HG03280 (cell line): ENCODE measurements around the gene CUTA.

Experiments
- ATAC-seq: cut with Tn5 transposase; IDR thresholded peaks from one replicate; pipeline ENCODE4 v1.9.1; 2021; ENCODE audit warnings: mild to moderate bottlenecking, moderate library complexity; ENCODE audit not compliant: unreplicated experiment

CUTA gene

GRCh38 chr6:33417903-33418689, at the start of gene CUTA:
Gene CUTA, minus strand, starts transcription at chr6:33418107. Its CDS starts 107 bp downstream, at chr6:33418000.
- peak; percentile 87 for ATAC-seq

DNA sequence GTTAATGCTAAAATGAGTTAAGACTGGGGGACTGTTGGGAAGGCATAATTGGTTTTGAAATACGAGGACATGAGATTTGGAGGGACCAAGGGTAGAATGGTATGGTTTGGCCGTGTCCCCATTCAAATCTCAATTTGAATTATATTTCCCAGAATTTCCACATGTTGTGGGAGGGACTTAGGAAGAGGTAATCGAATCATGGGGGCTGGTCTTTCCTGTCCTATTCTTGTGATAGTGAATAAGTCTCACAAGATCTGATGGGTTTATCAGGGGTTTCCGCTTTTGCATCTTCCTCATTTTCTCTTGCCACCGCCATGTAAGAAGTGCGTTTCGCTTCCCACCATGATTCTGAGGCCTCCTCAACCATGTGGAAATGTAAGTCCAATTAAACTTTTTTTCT, 49.2 kb upstream of the CUTA start:
- ATAC-seq, result no peak

GRCh38 chr6:33466075-33466735, 48.3 kb upstream of the CUTA start:
- no peak for ATAC-seq

DNA sequence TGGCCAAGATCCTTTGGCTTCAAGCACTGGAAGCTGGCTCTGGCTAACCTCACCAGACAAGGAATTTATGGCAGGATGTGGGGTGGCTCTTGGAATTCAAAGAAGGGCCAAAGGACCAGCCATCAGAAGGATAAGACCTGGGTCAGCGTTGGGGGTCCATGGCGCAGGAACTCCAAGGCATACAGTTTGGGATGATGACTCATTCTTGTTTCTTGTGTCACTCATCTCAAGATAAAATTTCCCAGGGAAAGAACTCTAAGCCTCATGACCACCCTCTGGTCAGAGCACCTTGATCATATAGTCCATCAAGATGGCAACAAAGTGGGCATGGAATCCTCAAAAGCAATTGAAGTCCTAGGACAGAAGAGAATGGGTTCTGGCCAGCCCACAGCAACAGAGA, 41.3 kb upstream of the CUTA start:
- no peak for ATAC-seq

GRCh38 chr6:33458676-33459075, 40.8 kb upstream of the CUTA start:
- ATAC-seq, result no peak

- no peak for ATAC-seq
Measured at GRCh38 chr6:33456156-33456555, 38.2 kb upstream of the CUTA start.

GRCh38 chr6:33455051-33455450, 37.1 kb upstream of the CUTA start:
- ATAC-seq, result no peak

DNA sequence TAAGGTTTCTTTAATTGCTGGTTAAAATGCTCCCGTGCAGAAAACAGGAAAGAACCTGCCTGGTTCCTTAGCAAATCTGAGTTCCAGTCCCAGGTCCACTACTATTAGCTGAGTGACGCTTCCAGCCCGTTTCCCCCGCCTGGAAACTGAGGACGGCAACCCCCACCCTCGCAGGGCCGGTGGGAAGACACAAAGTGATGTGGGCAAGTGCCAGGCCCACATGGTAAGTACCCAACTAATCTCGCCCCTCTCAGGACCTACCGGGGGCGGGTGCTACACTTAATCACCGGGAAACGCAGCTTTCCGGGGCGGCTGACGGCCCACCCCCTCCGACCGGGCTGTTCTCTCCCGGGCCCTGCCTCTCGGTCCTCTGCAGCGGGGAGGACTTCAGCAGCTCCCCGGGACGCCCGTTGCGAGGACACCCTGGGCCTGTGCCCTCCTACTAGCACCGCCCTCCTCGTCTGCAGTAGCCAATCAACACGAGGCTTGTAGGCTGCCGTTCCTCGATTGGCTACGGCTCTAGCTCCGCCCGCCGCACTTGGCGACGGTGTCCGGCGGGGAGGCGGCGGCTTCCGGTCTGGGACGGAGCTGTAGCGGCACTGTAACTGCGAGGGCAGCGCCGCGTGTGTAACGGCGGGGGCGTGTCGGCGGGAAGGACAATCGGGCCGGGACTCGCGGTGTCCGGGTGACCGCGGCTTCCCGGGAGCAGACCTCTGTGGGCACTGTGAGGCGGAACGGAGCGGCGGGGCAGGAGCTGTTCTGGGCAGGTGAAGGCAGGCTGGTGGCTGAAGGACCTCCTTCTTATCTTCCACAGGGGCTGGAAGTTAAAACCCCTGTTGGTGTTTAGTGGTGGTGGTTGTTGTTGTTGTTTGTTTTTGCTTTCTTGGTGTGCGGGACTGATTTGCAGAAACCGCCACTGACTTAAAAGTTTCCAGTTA, 36.4 kb upstream of the CUTA start, which contains the start of gene ZBTB9:
ZBTB9 (plus strand) TSS at position 568 of the 938 bp plus-strand sequence. CDS start 525 bp downstream, outside the sequence.
- ATAC-seq, result peak; percentile 97

DNA sequence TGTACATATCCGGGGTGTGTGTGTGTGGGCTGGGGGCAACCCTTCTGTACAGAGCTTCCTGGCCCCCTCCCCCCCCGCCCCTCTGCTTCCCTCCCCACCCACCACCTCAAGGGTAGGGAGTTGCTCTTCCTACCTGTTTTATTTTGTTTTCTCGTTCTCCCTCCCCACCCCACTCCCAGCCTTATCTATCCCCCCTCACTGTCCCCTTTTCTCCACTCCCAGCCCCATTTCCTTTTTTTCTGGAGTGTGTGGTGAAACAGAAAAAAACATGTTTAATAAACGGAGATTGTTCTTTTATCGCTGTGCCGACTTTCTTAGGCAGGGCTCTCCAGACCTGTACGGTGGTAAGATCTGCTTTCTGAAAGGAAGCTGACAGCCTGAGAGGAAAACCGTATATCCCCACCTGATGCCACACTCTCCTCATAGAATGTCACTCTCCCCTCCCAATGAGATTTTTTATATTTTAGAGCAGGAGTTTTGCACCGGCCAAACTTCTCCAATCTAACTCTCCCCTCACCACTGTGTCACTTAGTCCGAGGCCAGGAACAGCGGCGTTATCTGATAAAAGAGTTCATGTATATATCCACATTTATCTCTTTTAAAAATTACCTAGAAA, 35.6 kb upstream of the CUTA start:
- no peak for ATAC-seq

DNA sequence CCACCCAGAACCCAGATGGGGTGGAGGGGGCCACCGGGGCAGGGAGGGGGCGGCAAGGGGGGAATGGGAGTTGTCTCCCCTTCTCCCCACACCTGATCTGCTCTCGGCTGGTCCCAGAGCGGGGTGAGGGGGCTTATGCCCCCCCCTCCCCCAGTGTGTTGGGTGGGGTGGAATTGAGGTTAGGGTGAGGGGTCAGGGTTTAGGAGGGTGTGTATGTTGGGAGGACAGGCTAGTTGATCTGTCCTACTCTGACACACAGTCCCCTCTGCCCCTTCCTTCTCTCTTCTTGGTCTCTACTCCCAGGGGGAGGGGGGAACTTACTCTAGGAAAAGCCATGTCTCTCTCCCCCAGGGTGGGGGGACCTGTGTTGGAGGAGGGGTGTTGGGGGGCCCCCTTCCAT, 34.6 kb upstream of the CUTA start:
- ATAC-seq, result no peak

DNA sequence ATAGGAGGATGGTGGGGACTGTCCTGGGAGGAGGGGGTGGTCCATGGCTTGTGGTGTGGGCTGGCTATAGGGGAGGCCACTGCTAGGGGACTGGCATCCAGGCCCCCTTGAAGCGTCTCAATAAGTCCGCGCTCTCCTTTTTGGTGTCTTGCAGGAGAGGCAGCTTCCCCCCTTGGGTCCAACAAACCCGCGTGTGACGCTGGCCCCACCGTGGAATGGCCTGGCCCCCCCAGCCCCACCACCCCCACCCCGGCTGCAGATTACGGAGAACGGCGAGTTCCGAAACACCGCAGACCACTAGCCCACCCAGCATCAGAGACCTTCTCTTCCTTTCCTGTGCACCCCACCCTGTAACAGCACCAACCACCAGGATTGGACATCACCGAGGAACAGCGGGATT, 33.7 kb upstream of the CUTA start:
- ATAC-seq, result no peak

DNA sequence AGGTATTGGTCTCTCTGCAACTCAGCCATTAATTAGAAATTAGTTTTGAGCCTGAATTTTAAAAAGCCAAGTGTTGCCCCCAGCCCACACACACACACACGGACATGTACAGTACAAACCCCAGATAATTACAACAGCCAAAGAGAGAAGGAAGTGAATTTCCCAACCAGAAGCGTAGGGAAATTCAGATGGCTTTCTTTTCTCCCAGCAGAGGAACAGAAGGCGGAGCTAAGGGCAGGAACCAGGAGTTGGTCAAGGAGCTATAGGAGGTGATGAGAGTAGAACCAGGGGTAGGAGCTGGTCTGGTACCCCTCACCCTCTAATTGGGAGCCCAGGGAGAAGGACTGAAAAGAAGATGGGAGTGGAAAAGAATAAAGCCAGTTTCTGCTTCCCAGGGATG, 32.5 kb upstream of the CUTA start:
- ATAC-seq, result no peak

- no peak for ATAC-seq
Measured at GRCh38 chr6:33446356-33446755, 28.4 kb upstream of the CUTA start.

- ATAC-seq, result no peak
Measured at GRCh38 chr6:33445119-33445603, 27.3 kb upstream of the CUTA start.

DNA sequence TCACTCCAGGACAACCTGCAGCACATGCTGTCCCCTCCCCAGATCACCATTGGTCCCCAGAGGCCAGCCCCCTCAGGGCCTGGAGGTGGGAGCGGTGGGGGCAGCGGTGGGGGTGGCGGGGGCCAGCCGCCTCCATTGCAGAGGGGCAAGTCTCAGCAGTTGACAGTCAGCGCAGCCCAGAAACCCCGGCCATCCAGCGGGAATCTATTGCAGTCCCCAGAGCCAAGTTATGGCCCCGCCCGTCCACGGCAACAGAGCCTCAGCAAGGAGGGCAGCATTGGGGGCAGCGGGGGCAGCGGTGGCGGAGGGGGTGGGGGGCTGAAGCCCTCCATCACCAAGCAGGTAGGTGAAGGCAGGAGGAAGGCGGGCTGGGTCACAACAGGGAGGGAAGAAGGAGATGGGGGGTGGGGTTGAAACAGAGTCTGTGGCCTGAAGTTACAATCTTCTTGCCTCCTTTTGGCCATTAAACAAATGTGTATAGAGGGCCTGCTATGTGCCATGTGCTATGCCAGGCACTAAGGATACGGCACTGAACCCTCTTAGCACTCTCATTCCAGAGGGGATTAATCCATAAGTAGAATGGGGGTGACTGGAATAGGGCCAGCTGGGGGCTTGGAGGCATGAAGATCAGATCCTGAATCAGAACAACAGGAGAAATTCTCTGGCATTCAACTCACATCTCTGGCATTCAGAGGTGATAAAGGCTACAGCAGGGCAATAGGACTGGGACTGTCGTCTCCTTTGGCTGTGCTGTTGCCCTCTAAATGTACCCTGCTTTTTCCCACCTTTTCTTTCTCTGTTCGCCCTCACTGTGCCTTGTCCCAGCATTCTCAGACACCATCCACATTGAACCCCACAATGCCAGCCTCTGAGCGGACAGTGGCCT, 26.0 kb upstream of the CUTA start:
- ATAC-seq, result no peak

DNA sequence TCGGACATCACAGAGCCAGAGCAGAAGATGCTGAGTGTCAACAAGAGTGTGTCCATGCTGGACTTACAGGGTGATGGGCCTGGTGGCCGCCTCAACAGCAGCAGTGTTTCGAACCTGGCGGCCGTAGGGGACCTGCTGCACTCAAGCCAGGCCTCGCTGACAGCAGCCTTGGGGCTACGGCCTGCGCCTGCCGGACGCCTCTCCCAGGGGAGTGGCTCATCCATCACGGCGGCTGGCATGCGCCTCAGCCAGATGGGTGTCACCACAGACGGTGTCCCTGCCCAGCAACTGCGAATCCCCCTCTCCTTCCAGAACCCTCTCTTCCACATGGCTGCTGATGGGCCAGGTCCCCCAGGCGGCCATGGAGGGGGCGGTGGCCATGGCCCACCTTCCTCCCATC, 25.1 kb upstream of the CUTA start:
- no peak for ATAC-seq

GRCh38 chr6:33442283-33442682, 24.4 kb upstream of the CUTA start:
- no peak for ATAC-seq

GRCh38 chr6:33441457-33441856, 23.6 kb upstream of the CUTA start:
- ATAC-seq, result no peak

DNA sequence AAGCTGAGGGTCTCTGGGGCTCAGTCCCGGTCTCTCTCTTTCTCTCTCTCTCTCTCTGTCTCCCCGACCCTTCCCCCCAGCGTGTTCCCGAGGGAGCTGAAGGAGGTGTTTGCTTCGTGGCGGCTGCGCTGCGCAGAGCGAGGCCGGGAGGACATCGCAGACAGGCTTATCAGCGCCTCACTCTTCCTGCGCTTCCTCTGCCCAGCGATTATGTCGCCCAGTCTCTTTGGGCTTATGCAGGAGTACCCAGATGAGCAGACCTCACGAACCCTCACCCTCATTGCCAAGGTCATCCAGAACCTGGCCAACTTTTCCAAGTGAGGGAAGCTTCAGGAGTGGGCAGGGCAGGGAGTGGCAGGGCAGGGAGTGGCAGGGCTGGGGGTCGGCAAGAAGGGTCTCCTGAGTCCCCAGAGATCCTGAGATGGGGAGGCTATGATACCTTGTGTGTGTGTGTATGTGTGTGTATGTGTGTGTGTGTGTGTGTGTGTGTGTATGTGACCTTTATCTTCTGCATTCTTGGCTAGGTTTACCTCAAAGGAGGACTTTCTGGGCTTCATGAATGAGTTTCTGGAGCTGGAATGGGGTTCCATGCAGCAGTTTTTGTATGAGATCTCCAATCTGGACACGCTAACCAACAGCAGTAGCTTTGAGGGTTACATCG, 22.9 kb upstream of the CUTA start:
- ATAC-seq, result no peak
